Left lung (tissue), 10 donors: Measurements from ENCODE around the gene CEP68. TPM values are rescaled to one million over a fixed set of nuclear protein-coding genes. Genes with fewer than 3 reads are reported as not detected.

Source experiments
- ATAC-seq: fragments of 200-7000 bp; cut with Tn5 transposase; one replicate; pipeline ENCODE4 v1.9.1; 2020; ENCODE audit warnings: moderate library complexity
- DNase-seq, 4 donors: peaks; one replicate each; pipeline ENCODE4 v3.0.0-alpha.2; 2013 to 2020
- H3K27ac ChIP-seq, 2 donors: fragments of 200-600 bp; sonication (generic) in 1 of 2; one replicate each; pipeline versions ENCODE4 v1.5.0 to v1.8.0; 2020 to 2021
- H3K27me3 ChIP-seq, 2 donors: fragments of 200-600 bp; sonication (generic) in 1 of 2; one replicate each; pipeline versions ENCODE4 v1.5.0 to v1.8.0; 2020 to 2021
- H3K36me3 ChIP-seq, 2 donors: fragments of 200-600 bp; sonication (generic) in 1 of 2; one replicate each; pipeline versions ENCODE4 v1.5.0 to v1.8.0; 2020 to 2021
- H3K4me1 ChIP-seq, 2 donors: fragments of 200-600 bp; one replicate each; pipeline ENCODE4 v1.8.0; 2021
- H3K4me3 ChIP-seq, 2 donors: fragments of 200-600 bp; sonication (generic) in 1 of 2; one replicate each; pipeline versions ENCODE4 v1.5.0 to v1.8.0; 2020 to 2021; ENCODE audit warnings: mild to moderate bottlenecking in 1 of 2
- H3K9me3 ChIP-seq, 2 donors: fragments of 200-600 bp; sonication (generic) in 1 of 2; one replicate each; pipeline versions ENCODE4 v1.5.0 to v1.8.0; 2020 to 2021
- intact Hi-C, 2 donors: fragments of 100-400 bp; cut with DNase I; formaldehyde crosslinking; loops; one replicate each; pipeline versions ENCODE4 v1.11.2 to v1.14.2; 2022
- polyA plus RNA-seq, 6 donors: library from polyadenylated mRNA; unstranded; fragments of 120-200 nt; gene quantifications; one replicate each; pipeline ENCODE4 v1.2.1, GENCODE V29; 2013; ENCODE audit not compliant: insufficient read length in 6 of 6
- total RNA-seq, 2 donors: library from RNA; stranded (reverse); fragmentation: NEBNext Ultra II Directional; extraction: Animal tissue kit (Norgen Biotek cat#: 25700); gene quantifications; one replicate each; pipeline ENCODE4 v1.2.1, GENCODE V29; 2021
- TF ChIP-seq, protein P1 (sequence below), 2 donors: fragments of 200-600 bp; sonication (generic) in 1 of 2; IDR thresholded peaks; one replicate each; pipeline versions ENCODE4 v1.5.0 to v1.8.0; 2021; ENCODE audit warnings: antibody characterized with exemption in 2 of 2
- donor health status: DM: no; HTN: yes; CAD: no.
- donor health status: DM: no; HTN: no; CAD: no.

The CEP68 gene
- total and polyA plus RNA-seq, 8 donors: 7.9 to 32.4 (median 30.2) TPM

DNA sequence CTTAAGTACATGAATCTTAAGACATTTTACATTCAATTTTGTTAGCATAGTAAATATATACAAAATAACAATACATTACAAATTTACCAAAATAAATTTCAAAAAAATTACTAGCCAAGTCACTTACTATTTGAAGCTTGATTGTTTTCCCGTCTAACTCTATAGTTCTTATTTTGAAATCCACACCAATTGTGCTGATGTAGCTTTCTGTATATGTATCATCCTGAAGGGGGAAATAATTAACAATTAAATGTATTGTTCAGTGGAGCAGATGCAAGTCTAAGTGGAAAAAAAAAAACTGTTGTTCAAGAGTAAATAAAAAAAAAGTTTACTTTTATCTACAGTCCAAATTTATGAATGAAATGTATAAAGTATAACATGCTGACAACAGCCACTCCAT is 41.6 kb downstream of the CEP68 start:
- Histone ChIP-seq H3K4me3 (no peak overlapping the region), H3K27me3 (no peaks in the 10 kb centered on the region), H3K4me1 (peaks cover 0 to 21% of the 10 kb centered on the region in 2 donors), H3K27ac (no peak overlapping the region), H3K36me3 (peaks cover 0 to 93% of the 10 kb centered on the region in 2 donors), H3K9me3 (no peaks in the 10 kb centered on the region)
- TF ChIP-seq, protein P1, sequence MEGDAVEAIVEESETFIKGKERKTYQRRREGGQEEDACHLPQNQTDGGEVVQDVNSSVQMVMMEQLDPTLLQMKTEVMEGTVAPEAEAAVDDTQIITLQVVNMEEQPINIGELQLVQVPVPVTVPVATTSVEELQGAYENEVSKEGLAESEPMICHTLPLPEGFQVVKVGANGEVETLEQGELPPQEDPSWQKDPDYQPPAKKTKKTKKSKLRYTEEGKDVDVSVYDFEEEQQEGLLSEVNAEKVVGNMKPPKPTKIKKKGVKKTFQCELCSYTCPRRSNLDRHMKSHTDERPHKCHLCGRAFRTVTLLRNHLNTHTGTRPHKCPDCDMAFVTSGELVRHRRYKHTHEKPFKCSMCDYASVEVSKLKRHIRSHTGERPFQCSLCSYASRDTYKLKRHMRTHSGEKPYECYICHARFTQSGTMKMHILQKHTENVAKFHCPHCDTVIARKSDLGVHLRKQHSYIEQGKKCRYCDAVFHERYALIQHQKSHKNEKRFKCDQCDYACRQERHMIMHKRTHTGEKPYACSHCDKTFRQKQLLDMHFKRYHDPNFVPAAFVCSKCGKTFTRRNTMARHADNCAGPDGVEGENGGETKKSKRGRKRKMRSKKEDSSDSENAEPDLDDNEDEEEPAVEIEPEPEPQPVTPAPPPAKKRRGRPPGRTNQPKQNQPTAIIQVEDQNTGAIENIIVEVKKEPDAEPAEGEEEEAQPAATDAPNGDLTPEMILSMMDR (IDR thresholded peaks at IDR 0.05): no peak
- ATAC-seq (no peak), DNase-seq (no peak)
- intact Hi-C loops: no loop called here

GRCh38 chr2:65098741-65099140 is 42.5 kb downstream of the CEP68 start:
- Histone ChIP-seq H3K27ac (peak overlapping the region in 1 of 2 donors; percentile 10), H3K27me3 (no peaks in the 10 kb centered on the region), H3K36me3 (peaks cover 0 to 93% of the 10 kb centered on the region in 2 donors), H3K4me1 (peaks cover 3 to 14% of the 10 kb centered on the region in 2 donors), H3K9me3 (no peaks in the 10 kb centered on the region), H3K4me3 (no peak overlapping the region)
- intact Hi-C loops: no loop called here
- ATAC-seq (no peak), DNase-seq (no peak)
- TF ChIP-seq, protein P1 (IDR thresholded peaks at IDR 0.05): no peak

DNA sequence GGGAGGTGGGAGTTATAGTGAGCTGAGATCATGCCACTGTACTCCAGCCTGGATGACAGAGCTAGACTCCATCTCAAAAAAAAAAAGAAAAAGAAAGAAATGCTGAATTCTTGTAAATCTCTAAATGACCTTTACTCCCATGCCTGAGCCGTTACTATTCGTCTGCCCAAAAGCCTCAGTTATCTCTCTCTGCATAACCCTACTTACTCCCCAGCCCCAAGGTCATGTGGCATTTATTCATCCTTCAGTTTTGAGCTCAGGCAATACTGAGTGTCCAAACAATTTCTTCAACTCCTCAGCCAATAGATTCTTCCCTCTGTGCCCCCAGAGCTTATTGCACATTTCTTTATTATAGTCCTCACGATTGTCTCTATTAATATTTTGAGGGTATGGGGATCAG is 44.9 kb downstream of the CEP68 start:
- DNase-seq (no peak), ATAC-seq (no peak)
- H3K4me3 ChIP-seq: no peak overlapping the region
- no peak overlapping the region for H3K27ac ChIP-seq
- H3K36me3 ChIP-seq: peaks cover 0 to 80% of the 10 kb centered on the region in 2 donors
- H3K9me3 ChIP-seq: no peaks in the 10 kb centered on the region
- peaks cover 3 to 26% of the 10 kb centered on the region in 2 donors for H3K4me1 ChIP-seq
- H3K27me3 ChIP-seq: no peaks in the 10 kb centered on the region
- intact Hi-C loops: no loop called here
- TF ChIP-seq, protein P1 (IDR thresholded peaks at IDR 0.05): no peak

DNA sequence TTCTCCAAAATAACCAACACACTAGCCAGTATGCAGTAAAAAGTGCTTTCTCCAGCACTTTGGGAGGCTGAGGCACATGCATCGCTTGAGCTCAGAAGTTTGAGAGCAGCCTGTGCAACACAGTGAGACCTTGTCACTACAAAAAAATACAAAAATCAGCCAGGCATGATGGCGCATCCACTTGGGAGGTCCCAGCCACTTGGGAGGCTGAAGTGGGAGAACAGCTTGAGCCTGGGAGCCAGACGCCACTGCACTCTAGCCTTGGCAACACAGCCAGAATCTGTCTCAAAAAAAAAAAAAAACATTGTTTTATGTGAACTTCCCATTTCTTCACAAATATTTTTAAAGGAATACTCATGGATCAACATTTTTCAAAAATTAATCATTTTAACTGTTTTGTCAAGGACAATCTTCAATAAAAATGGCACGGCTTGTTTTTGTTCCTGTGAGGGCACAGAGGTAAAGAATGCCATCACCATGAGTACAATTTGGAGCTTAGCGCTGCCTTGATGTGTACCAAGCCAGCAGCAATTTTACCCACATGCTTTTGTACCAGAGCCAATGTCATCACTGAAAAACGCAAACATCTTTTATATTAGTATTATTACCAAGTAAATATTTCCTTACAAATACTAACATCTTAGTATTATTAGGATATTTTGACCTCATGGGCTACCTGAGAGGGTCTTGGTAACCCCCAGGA is 46.9 kb downstream of the CEP68 start:
- Histone ChIP-seq H3K36me3 (peaks cover 0 to 77% of the 10 kb centered on the region in 2 donors), H3K4me1 (peaks cover 3 to 15% of the 10 kb centered on the region in 2 donors), H3K4me3 (no peak overlapping the region), H3K27ac (no peak overlapping the region), H3K27me3 (no peaks in the 10 kb centered on the region), H3K9me3 (no peaks in the 10 kb centered on the region)
- peak in 2 of 4 donors; percentile 28 to 55 for DNase-seq
- intact Hi-C loops: no loop called here
- no peak for ATAC-seq
- TF ChIP-seq, protein P1 (IDR thresholded peaks at IDR 0.05): no peak

DNA sequence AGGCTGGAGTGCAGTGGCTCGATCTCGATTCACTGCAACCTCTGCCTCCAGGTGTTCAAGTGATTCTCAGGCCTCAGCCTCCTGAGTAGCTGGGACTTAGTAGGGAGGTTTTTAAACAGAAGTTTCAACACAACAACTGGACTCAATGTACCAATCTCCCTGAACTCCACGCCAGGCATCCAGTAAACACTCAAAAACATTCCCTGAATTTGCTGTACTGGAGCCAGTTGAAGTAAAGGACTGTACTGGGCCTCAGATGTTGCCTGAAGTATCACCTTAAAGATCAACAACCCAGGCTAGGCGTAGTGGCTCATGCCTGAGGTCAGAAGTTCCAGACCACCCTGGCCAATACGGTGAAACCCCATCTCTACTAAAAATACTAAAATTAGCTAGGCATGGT is 51.3 kb downstream of the CEP68 start:
- H3K36me3 ChIP-seq: peaks cover 0 to 35% of the 10 kb centered on the region in 2 donors
- ATAC-seq (peak; percentile 21), DNase-seq (no peak)
- H3K4me3 ChIP-seq: no peak overlapping the region
- H3K27me3 ChIP-seq: no peaks in the 10 kb centered on the region
- H3K9me3 ChIP-seq: no peaks in the 10 kb centered on the region
- H3K4me1 ChIP-seq: peaks cover 3 to 34% of the 10 kb centered on the region in 2 donors
- intact Hi-C loops: no loop called here
- no peak overlapping the region for H3K27ac ChIP-seq
- TF ChIP-seq, protein P1 (IDR thresholded peaks at IDR 0.05): no peak
